Pancreas (tissue), 10 donors: ENCODE results near the gene PNLDC1. TPM values are rescaled to one million over a fixed set of nuclear protein-coding genes. Genes with fewer than 3 reads are reported as not detected.

Experiments used
- ATAC-seq, 4 donors: fragments of 200-7000 bp; cut with Tn5 transposase; one replicate each; pipeline versions ENCODE4 v1.8.0 to v1.9.1; 2020; ENCODE audit warnings: mild to moderate bottlenecking in 4 of 4, moderate library complexity in 4 of 4
- DNase-seq, 6 donors: peaks; one replicate each; pipeline ENCODE4 v3.0.0-alpha.2; 2020
- FAIRE-seq: peaks from 2 replicates; lab custom pipeline; 2012; peaks lifted over from hg19 to GRCh38; lab: Jason Lieb, UNC
- H3K27ac ChIP-seq, 4 donors: fragments of 200-600 bp; sonication (generic); 1 replicate in 3 of 4; 2 replicates in 1 of 4; pipeline versions ENCODE4 v1.5.0 to v1.8.0; 2020
- H3K27me3 ChIP-seq, 4 donors: fragments of 200-600 bp; one replicate each; pipeline ENCODE4 v1.8.0; 2021
- H3K36me3 ChIP-seq, 3 donors: fragments of 200-600 bp; sonication (generic) in 1 of 3; one replicate each; pipeline versions ENCODE4 v1.5.0 to v1.8.0; 2020 to 2021
- H3K4me1 ChIP-seq, 3 donors: fragments of 200-600 bp; one replicate each; pipeline ENCODE4 v1.8.0; 2021
- H3K4me3 ChIP-seq, 4 donors: fragments of 200-600 bp; sonication (generic) in 2 of 4; one replicate each; pipeline versions ENCODE4 v1.5.0 to v1.8.0; 2020 to 2021
- H3K9me3 ChIP-seq, 4 donors: fragments of 200-600 bp; one replicate each; pipeline ENCODE4 v1.8.0; 2021
- CTCF ChIP-seq, 4 donors: fragments of 200-600 bp; sonication (generic) in 3 of 4; IDR thresholded peaks; one replicate each; pipeline versions ENCODE4 v1.5.0 to v1.8.0; 2021; ENCODE audit warnings: antibody characterized with exemption in 4 of 4
- WGBS, 2 donors: extraction: QIAGEN DNeasy Blood & Tissue Kit; methylation state at CpG; one replicate each; pipeline ENCODE4 v1.1.7; 2013; 5-methylcytosine and 5-hydroxymethylcytosine counted together
- intact Hi-C, 3 donors: fragments of 100-400 bp; cut with DNase I; formaldehyde crosslinking; loops; one replicate each; pipeline versions ENCODE4 v1.11.1 to v1.14.2; 2022
- polyA plus RNA-seq, 2 donors: library from polyadenylated mRNA; stranded (reverse); fragments of 200-250 nt; gene quantifications; one replicate each; pipeline ENCODE4 v1.2.3, GENCODE V29; 2013
- total RNA-seq, 6 donors: library from RNA; stranded (reverse); fragmentation: NEBNext Ultra II Directional in 4 of 6; extraction: Animal tissue kit (Norgen Biotek cat#: 25700) in 4 of 6; gene quantifications; one replicate each; pipeline versions ENCODE4 v1.2.1 to v1.2.4, GENCODE V29; 2021 to 2023
- donor health status: healthy with polysubstance abuse.
- donor health status: DM: no; HTN: no; CAD: no; lungs with moderate emphysema.
- donor health status: DM: no; HTN: no; CAD: no.
- donor health status: control.
- donor health status: control.
- donor health status: Bipolar disorder and iron deficiency.
- donor health status: DM: yes; HTN: yes; CAD: no.
- donor health status: DM: no; HTN: no; CAD: no.
- donor health status: DM: no; HTN: no; CAD: no.
- donor health status: DM: yes; HTN: yes; CAD: no.

Gene PNLDC1
- total and polyA plus RNA-seq, 8 donors: 0.21 to 1.7 (median 0.50) TPM

DNA sequence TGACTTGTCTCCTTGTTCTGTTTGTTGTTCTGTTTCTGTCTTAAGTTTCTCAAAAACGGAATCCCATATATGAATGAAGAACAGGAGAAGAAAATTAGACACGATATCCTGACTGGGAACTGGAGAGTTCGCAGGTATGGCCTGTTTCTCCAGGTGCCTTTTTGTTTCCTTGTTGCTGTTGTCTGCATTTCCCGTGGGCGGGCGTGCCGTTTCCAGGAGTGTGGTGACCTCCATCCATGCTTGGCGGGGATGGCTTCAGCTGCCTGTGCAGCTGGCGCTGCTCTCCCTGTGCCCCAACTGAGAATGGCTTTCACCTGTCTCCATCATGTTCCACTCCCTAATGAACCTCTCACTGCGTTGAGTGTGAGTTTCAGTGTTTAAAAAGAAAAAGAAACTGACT is 4.4 kb downstream of the PNLDC1 start:
- H3K36me3 ChIP-seq: no peaks in the 10 kb centered on the region
- intact Hi-C loops: no loop called here
- 82 to 84% methylated on average over 10 of the region's 10 CpGs for WGBS, 2 donors
- FAIRE-seq (no peak), ATAC-seq (no peak), DNase-seq (no peak)
- H3K4me1 ChIP-seq: no peaks in the 10 kb centered on the region
- no peak overlapping the region for H3K27ac ChIP-seq
- no peak for TF ChIP-seq CTCF (IDR thresholded peaks at IDR 0.05)
- H3K4me3 ChIP-seq: no peak overlapping the region
- H3K27me3 ChIP-seq: no peaks in the 10 kb centered on the region
- no peaks in the 10 kb centered on the region for H3K9me3 ChIP-seq

- WGBS, 2 donors: 82 to 87% methylated on average over 6 of the region's 6 CpGs
- ATAC-seq: no peak
- Histone ChIP-seq H3K27me3 (no peaks in the 10 kb centered on the region), H3K36me3 (no peaks in the 10 kb centered on the region), H3K4me1 (no peaks in the 10 kb centered on the region), H3K4me3 (no peak overlapping the region), H3K27ac (no peak overlapping the region), H3K9me3 (no peaks in the 10 kb centered on the region)
- FAIRE-seq: no peak
- intact Hi-C loops: no loop called here
- TF ChIP-seq CTCF (IDR thresholded peaks at IDR 0.05): no peak
- no peak for DNase-seq
Observed at GRCh38 chr6:159805440-159806020, 5.5 kb downstream of the PNLDC1 start.

DNA sequence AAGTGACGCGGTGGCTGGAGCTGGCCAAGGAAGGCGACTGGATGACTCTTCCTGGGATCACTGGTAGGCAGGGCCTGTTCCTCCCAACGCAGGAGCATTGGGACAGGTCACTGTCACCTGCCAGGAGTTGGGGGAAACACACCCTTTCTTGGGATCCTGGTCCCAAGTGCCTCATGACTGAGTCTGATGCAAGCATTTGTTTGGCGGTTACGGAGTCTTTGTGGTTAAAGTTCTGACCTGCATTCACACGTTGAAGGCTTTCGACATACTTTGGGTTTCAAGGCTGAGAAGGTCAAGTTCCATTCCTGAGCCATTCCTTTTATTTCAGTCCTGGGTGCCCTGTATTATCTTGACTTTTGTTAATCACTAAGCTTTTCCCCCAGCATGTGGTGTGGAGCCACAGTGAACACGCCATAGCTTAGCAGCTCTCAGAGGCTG is 6.0 kb downstream of the PNLDC1 start:
- 83 to 86% methylated on average over 9 of the region's 9 CpGs for WGBS, 2 donors
- FAIRE-seq (no peak), DNase-seq (peak in 1 of 6 donors; percentile 18), ATAC-seq (no peak)
- Histone ChIP-seq H3K9me3 (no peaks in the 10 kb centered on the region), H3K27me3 (no peaks in the 10 kb centered on the region), H3K4me1 (no peaks in the 10 kb centered on the region), H3K36me3 (no peaks in the 10 kb centered on the region), H3K4me3 (no peak overlapping the region), H3K27ac (peak overlapping the region in 1 of 4 donors; percentile 70)
- no peak for TF ChIP-seq CTCF (IDR thresholded peaks at IDR 0.05)
- intact Hi-C loops: no loop called here

- Histone ChIP-seq H3K4me1 (peaks cover 0 to 6% (median 3%) of the 10 kb centered on the region in 3 donors), H3K9me3 (no peaks in the 10 kb centered on the region), H3K27me3 (no peaks in the 10 kb centered on the region), H3K27ac (peak overlapping the region; percentile 38 to 70 (median 64)), H3K4me3 (no peak overlapping the region), H3K36me3 (no peaks in the 10 kb centered on the region)
- WGBS, 2 donors: 52 to 71% methylated on average over 5 of the region's 5 CpGs
- no peak for TF ChIP-seq CTCF (IDR thresholded peaks at IDR 0.05)
- intact Hi-C loops: no loop called here
- no peak for FAIRE-seq
- peak; percentile 77 to 88 (median 83) for ATAC-seq
- DNase-seq: peak in 2 of 6 donors; percentile 37 to 46
Observed at GRCh38 chr6:159807150-159807858, 7.2 kb downstream of the PNLDC1 start.

GRCh38 chr6:159808647-159809046 is 8.6 kb downstream of the PNLDC1 start:
- H3K27ac ChIP-seq: no peak overlapping the region
- 79 to 83% methylated on average over 6 of the region's 6 CpGs for WGBS, 2 donors
- ATAC-seq (no peak), DNase-seq (peak in 1 of 6 donors; percentile 25), FAIRE-seq (no peak)
- H3K4me3 ChIP-seq: no peak overlapping the region
- no peaks in the 10 kb centered on the region for H3K9me3 ChIP-seq
- H3K4me1 ChIP-seq: peaks cover 0 to 6% (median 3%) of the 10 kb centered on the region in 3 donors
- no peak for TF ChIP-seq CTCF (IDR thresholded peaks at IDR 0.05)
- intact Hi-C loops: no loop called here
- no peaks in the 10 kb centered on the region for H3K36me3 ChIP-seq
- H3K27me3 ChIP-seq: no peaks in the 10 kb centered on the region
